RWPE1 (cell line): ENCODE measurements around the gene GSX2.

ENCODE experiments used
- CTCF ChIA-PET: fragments of 350-600 bp; sonication (Branson Sonifier 250); formaldehyde crosslinking; extraction: SDS; loops from one replicate; lab custom pipeline; 2021; lab: Yijun Ruan, JAX
- POLR2A ChIA-PET: fragments of 400-600 bp; formaldehyde crosslinking; extraction: SDS; loops from one replicate; lab custom pipeline; 2020; ENCODE audit warnings: antibody characterized with exemption; ENCODE audit not compliant: low non-redundant PET; lab: Yijun Ruan, JAX
- DNase-seq: peaks from one replicate; pipeline ENCODE4 v3.0.0; 2012; ENCODE audit warnings: low spot score
- H3K27ac ChIP-seq: fragments of 450-650 bp; 2 replicates; pipeline ENCODE4 v1.5.1; 2017
- TF ChIP-seq, protein P1 (sequence below): fragments of 450-650 bp; conservative IDR thresholded peaks from 2 replicates; pipeline ENCODE4 v1.5.1; 2017; ENCODE audit warnings: low read depth, mild to moderate bottlenecking

The GSX2 gene

DNA sequence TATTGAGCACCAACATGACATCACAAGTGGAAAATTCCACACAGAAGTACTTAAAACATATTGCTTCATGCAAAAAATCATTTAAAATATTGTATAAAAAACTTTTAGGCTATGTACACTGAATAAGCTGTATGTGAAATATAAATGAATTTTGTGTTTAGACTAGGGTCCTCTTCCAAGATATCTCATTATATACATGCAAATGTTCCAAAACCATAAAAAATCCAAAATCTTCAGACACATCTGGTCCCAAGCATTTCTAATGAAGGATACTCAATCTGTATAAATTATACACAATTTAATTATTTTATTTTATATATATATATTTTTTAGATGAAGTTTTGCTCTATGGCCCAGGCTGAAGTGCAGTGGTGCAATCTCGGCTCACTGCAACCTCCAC, 10.1 kb upstream of the GSX2 start:
- TF ChIP-seq, protein P1, sequence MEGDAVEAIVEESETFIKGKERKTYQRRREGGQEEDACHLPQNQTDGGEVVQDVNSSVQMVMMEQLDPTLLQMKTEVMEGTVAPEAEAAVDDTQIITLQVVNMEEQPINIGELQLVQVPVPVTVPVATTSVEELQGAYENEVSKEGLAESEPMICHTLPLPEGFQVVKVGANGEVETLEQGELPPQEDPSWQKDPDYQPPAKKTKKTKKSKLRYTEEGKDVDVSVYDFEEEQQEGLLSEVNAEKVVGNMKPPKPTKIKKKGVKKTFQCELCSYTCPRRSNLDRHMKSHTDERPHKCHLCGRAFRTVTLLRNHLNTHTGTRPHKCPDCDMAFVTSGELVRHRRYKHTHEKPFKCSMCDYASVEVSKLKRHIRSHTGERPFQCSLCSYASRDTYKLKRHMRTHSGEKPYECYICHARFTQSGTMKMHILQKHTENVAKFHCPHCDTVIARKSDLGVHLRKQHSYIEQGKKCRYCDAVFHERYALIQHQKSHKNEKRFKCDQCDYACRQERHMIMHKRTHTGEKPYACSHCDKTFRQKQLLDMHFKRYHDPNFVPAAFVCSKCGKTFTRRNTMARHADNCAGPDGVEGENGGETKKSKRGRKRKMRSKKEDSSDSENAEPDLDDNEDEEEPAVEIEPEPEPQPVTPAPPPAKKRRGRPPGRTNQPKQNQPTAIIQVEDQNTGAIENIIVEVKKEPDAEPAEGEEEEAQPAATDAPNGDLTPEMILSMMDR: no peak
- POLR2A ChIA-PET: no interaction called here
- no peak overlapping the region for H3K27ac ChIP-seq
- no peak for DNase-seq
- CTCF ChIA-PET: no interaction called here

GRCh38 chr4:54090404-54090803, 9.6 kb upstream of the GSX2 start:
- ChIA-PET POLR2A (no interaction called here), CTCF (no interaction called here)
- H3K27ac ChIP-seq: no peak overlapping the region
- DNase-seq: no peak
- TF ChIP-seq, protein P1: no peak

DNA sequence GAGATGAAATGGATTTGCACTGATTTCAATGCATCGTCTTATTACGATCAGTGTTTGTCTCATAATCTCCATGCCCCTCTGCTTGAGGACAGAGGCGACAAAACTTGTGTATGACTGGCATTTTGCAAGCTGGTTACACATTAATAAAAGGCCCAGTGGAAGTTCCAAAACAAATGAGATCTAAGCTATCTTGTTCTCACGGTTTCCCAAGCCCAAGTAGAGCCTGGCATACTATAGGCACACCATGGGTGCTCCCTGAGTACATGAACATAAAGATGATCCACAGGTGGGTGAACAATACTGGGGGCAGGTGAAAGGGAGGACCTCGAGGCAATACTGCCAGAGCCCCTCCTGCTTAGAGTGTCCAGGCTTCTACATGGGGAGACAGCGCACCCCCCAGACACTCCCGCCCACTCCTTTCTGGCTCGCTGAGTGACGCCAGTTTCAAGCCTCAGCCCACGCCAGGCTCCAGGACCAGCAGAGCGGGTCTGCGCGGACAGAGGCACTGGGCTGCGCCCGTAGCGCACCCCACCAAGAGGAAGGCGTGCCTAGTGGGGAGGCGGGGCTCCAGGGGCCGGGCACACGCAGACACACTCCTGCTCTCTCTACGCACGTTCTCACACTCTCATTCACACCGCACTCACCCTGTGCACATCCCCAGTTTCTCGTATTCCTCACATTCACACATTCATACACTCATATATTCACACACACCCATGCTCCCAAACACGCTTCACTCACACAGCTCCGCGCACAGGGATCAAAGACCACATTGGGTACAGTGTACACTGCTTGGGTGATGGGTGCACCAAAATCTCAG, 8.9 kb upstream of the GSX2 start:
- ChIA-PET POLR2A (no interaction called here), CTCF (no interaction called here)
- no peak for DNase-seq
- 0 out of 2 replicates have a peak overlapping the region, but pooled peaks have one; percentile 8 for H3K27ac ChIP-seq
- TF ChIP-seq, protein P1: no peak

DNA sequence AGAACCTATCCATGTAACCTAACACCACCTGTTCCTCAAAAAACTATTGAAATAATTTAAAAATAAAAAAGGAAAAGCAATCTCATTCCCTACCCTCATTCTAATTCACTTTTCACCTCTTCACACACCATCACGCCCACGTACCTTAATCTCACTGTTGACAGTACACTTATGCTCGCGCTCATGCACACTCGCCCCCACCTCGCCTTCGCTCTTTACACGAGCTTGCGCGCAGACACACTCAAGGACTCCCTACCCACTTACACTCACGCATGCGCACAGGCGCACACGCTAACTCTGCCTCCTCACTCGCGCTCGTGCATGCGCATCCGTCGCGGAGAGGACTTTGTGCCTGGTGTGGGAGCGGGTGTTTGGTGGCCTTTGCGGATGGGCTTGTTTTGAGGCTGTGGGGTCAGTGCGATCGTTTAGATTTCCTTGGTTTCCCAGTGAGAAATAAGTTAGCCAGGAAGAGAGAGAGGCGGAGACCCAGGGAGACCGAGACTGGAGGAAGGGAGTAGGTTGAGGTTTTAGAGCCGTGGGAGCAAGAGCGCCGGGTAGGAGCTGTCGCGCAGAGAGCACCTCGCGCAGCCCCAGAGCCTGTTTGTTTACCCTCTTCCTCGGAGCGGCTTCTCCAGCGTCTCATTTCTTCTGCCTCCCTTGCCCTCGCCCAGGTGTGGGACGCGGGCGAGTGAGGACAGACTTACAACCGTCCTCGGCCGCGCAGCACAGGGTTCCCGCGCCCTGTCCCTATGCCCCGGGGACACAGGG, 8.1 kb upstream of the GSX2 start:
- peak; percentile 61 for DNase-seq
- CTCF ChIA-PET: no interaction called here
- TF ChIP-seq, protein P1: no peak
- POLR2A ChIA-PET: no interaction called here
- H3K27ac ChIP-seq: no peak overlapping the region; the same call in 1 of the 2 replicates

- CTCF ChIA-PET: no interaction called here
- H3K27ac ChIP-seq: no peak overlapping the region; the same call in 1 of the 2 replicates
- no peak for DNase-seq
- POLR2A ChIA-PET: no interaction called here
- TF ChIP-seq, protein P1: no peak
These were observed 7.3 kb upstream of the GSX2 start for GRCh38 chr4:54092405-54093323.
